Kidney (tissue), 14 donors: ENCODE results near the gene OR1E1. TPM values are rescaled to one million over a fixed set of nuclear protein-coding genes. Genes with fewer than 3 reads are reported as not detected.
A peak's percentile ranks its signal among the peaks of the same experiment; 100 is the strongest.
"Not testable (repeated sequence)": the region's sequence is repeated elsewhere in the genome, so short reads cannot be mapped to it uniquely, and the experiment has no call there.

Experiments
- DNase-seq, 5 donors: peaks; one replicate each; pipeline ENCODE4 v3.0.0-alpha.2; 2013 to 2020
- FAIRE-seq: peaks from 2 replicates; lab custom pipeline; 2012; peaks lifted over from hg19 to GRCh38; lab: Jason Lieb, UNC
- H3K27ac ChIP-seq, 2 donors: one replicate each; pipeline ENCODE4 v1.7.0; 2013; ENCODE audit warnings: low read depth in 2 of 2, low read length in 2 of 2, inconsistent platforms in 1 of 2
- H3K27me3 ChIP-seq: one replicate; pipeline ENCODE4 v1.7.1; 2013; ENCODE audit warnings: low read length, inconsistent platforms; ENCODE audit not compliant: control insufficient read depth, insufficient read depth
- H3K36me3 ChIP-seq, 3 donors: one replicate each; pipeline versions ENCODE4 v1.7.0 to v1.7.1; 2013; ENCODE audit warnings: low read length in 3 of 3, control low read depth in 1 of 3, inconsistent platforms in 1 of 3; ENCODE audit not compliant: insufficient read depth in 3 of 3, control insufficient read depth in 2 of 3
- H3K4me1 ChIP-seq, 3 donors: one replicate each; pipeline versions ENCODE4 v1.7.0 to v1.7.1; 2013; ENCODE audit warnings: low read length in 3 of 3, inconsistent platforms in 1 of 3, low read depth in 1 of 3; ENCODE audit not compliant: control insufficient read depth in 2 of 3, insufficient read depth in 2 of 3
- H3K4me3 ChIP-seq, 3 donors: one replicate each; pipeline versions ENCODE4 v1.7.0 to v1.8.1; 2013; ENCODE audit warnings: low read length in 3 of 3, control low read depth in 1 of 3, inconsistent platforms in 1 of 3
- H3K9ac ChIP-seq, 3 donors: one replicate each; pipeline versions ENCODE4 v1.7.0 to v1.7.1; 2013; ENCODE audit warnings: low read length in 3 of 3, control low read depth in 1 of 3, inconsistent platforms in 1 of 3
- H3K9me3 ChIP-seq, 3 donors: one replicate each; pipeline versions ENCODE4 v1.7.0 to v1.7.1; 2013; ENCODE audit warnings: low read length in 3 of 3, control low read depth in 1 of 3, inconsistent platforms in 1 of 3; ENCODE audit not compliant: control insufficient read depth in 2 of 3, insufficient read depth in 1 of 3
- CTCF ChIP-seq: IDR thresholded peaks from 3 replicates; pipeline ENCODE4 v1.5.1; 2012; ENCODE audit warnings: mild to moderate bottlenecking, moderate library complexity, borderline replicate concordance; ENCODE audit not compliant: insufficient read depth; ENCODE audit errors: extremely low read depth
- intact Hi-C: fragments of 100-400 bp; cut with DNase I; formaldehyde crosslinking; loops from one replicate; pipeline ENCODE4 v1.11.1; 2022
- polyA plus RNA-seq: library from polyadenylated mRNA; stranded (reverse); fragments of 350-450 nt; fragmentation: Illumina TruSeq; extraction: RNeasy Lipid Tissue Mini Kit (QIAGEN cat#74804); gene quantifications from one replicate; pipeline ENCODE4 v1.2.3, GENCODE V29; 2014; ENCODE audit warnings: low read depth, low replicate concordance; ENCODE audit not compliant: insufficient read depth
- total RNA-seq: library from RNA; stranded (reverse); fragmentation: NEBNext Ultra II Directional; extraction: Animal tissue kit (Norgen Biotek cat#: 25700); gene quantifications from one replicate; pipeline ENCODE4 v1.2.1, GENCODE V29; 2021
- donor health status: control.
- donor health status: control.
- donor health status: control.
- donor health status: control.
- donor health status: control.
- donor health status: DM: yes; HTN: yes; CAD: no.
- donor health status: Normal renal cell carcinoma (clear cell type).

The OR1E1 gene
- total and polyA plus RNA-seq, 2 donors from 2014 or later: not detected

GRCh38 chr17:3385869-3386816 lies 12.1 kb downstream of the OR1E1 start, which contains the start of gene OR3A2:
OR3A2 (minus strand) TSS chr17:3386308.
- H3K27me3 ChIP-seq: no peaks in the 10 kb centered on the region
- no peak for FAIRE-seq

GRCh38 chr17:3381957-3382356 lies 16.3 kb downstream of the OR1E1 start:
- no peak overlapping the region for H3K4me3 ChIP-seq
- H3K27me3 ChIP-seq: no peaks in the 10 kb centered on the region
- no peak overlapping the region for H3K9ac ChIP-seq
- intact Hi-C loops: no loop called here
- H3K9me3 ChIP-seq: no peaks in the 10 kb centered on the region
- FAIRE-seq (no peak), DNase-seq (no peak)
- no peak overlapping the region for H3K27ac ChIP-seq
- no peaks in the 10 kb centered on the region for H3K4me1 ChIP-seq
- H3K36me3 ChIP-seq: no peaks in the 10 kb centered on the region
- no peak for TF ChIP-seq CTCF

More at GRCh38 chr17:3385869-3386816, 12.1 kb downstream of the OR1E1 start, which contains the start of gene OR3A2:
- Histone ChIP-seq H3K4me3 (no peak within 1 kb of the TSS), H3K36me3 (no peaks in the 10 kb centered on the region), H3K4me1 (no peaks in the 10 kb centered on the region), H3K9me3 (peaks cover 0 to under 1% (median 0%) of the 10 kb centered on the region in 3 donors), H3K9ac (no peak within 1 kb of the TSS), H3K27ac (no peak within 1 kb of the TSS)
- TF ChIP-seq CTCF: no peak
- intact Hi-C loops: no loop called here
- peak in 3 of 5 donors; percentile 1 to 13 (median 4) for DNase-seq

GRCh38 chr17:3378321-3378720 lies 19.9 kb downstream of the OR1E1 start:
- FAIRE-seq: no peak

GRCh38 chr17:3371167-3371566 lies 27.0 kb downstream of the OR1E1 start:
- FAIRE-seq, H3K4me1 ChIP-seq, H3K9ac ChIP-seq, H3K27me3 ChIP-seq, intact Hi-C loops, H3K27ac ChIP-seq, H3K4me3 ChIP-seq, H3K9me3 ChIP-seq, H3K36me3 ChIP-seq: not testable (repeated sequence)
- peak in 1 of 5 donors; percentile 32 for DNase-seq

More at GRCh38 chr17:3378321-3378720, 19.9 kb downstream of the OR1E1 start:
- H3K27ac ChIP-seq: no peak overlapping the region
- no peak overlapping the region for H3K9ac ChIP-seq
- peaks cover 0 to 4% (median 0%) of the 10 kb centered on the region in 3 donors for H3K9me3 ChIP-seq
- H3K36me3 ChIP-seq: no peaks in the 10 kb centered on the region
- no peak overlapping the region for H3K4me3 ChIP-seq
- no peak for TF ChIP-seq CTCF
- H3K27me3 ChIP-seq: no peaks in the 10 kb centered on the region
- intact Hi-C loops: no loop called here
- H3K4me1 ChIP-seq: no peaks in the 10 kb centered on the region
- no peak for DNase-seq
